ENCODE measurements around the gene COX5A.

GRCh38 chr15:74956648-74957475, 19.0 kb upstream of the COX5A start, which contains the start of gene RPP25:
- no peak for TF ChIP-seq SP1 (IDR thresholded peaks at IDR 0.05)
- no peak for TF ChIP-seq ARNT (IDR thresholded peaks at IDR 0.05)
- no peak for TF ChIP-seq PKNOX1 (IDR thresholded peaks at IDR 0.05)

Data from HEK293T (cell line).